ENCODE results near the gene CMTM8.

Gene CMTM8

GRCh38 chr3:32290619-32291018, 52.1 kb downstream of the CMTM8 start:
- Histone ChIP-seq H3K36me3 (ENCODE audit: insufficient read depth, low read length) (no peaks in the 10 kb centered on the region), H3K9me3 (ENCODE audit: low read length) (no peaks in the 10 kb centered on the region), H3K27me3 (ENCODE audit: insufficient read depth, low read length) (no peaks in the 10 kb centered on the region), H3K4me1 (ENCODE audit: insufficient read depth, low read length) (no peaks in the 10 kb centered on the region), H3K4me3 (ENCODE audit: low read length) (no peak overlapping the region), H2AFZ (ENCODE audit: low read depth, low read length) (no peak overlapping the region)

- Histone ChIP-seq H3K9me3 (ENCODE audit: low read length) (no peaks in the 10 kb centered on the region), H2AFZ (ENCODE audit: low read depth, low read length) (no peak overlapping the region), H3K27me3 (ENCODE audit: insufficient read depth, low read length) (no peaks in the 10 kb centered on the region), H3K4me1 (ENCODE audit: insufficient read depth, low read length) (no peaks in the 10 kb centered on the region), H3K4me3 (ENCODE audit: low read length) (no peak overlapping the region), H3K36me3 (ENCODE audit: insufficient read depth, low read length) (no peaks in the 10 kb centered on the region)
Observed at GRCh38 chr3:32292085-32292796, 53.8 kb downstream of the CMTM8 start.

GRCh38 chr3:32293903-32294302, 55.4 kb downstream of the CMTM8 start:
- H3K4me1 ChIP-seq (ENCODE audit: insufficient read depth, low read length) = no peaks in the 10 kb centered on the region
- no peaks in the 10 kb centered on the region for H3K27me3 ChIP-seq (ENCODE audit: insufficient read depth, low read length)
- no peaks in the 10 kb centered on the region for H3K9me3 ChIP-seq (ENCODE audit: low read length)
- H2AFZ ChIP-seq (ENCODE audit: low read depth, low read length) = no peak overlapping the region
- no peaks in the 10 kb centered on the region for H3K36me3 ChIP-seq (ENCODE audit: insufficient read depth, low read length)
- no peak overlapping the region for H3K4me3 ChIP-seq (ENCODE audit: low read length)

GRCh38 chr3:32296251-32297204, 58.0 kb downstream of the CMTM8 start:
- Histone ChIP-seq H3K4me1 (ENCODE audit: insufficient read depth, low read length) (no peaks in the 10 kb centered on the region), H2AFZ (ENCODE audit: low read depth, low read length) (no peak overlapping the region), H3K27me3 (ENCODE audit: insufficient read depth, low read length) (no peaks in the 10 kb centered on the region)

DNA sequence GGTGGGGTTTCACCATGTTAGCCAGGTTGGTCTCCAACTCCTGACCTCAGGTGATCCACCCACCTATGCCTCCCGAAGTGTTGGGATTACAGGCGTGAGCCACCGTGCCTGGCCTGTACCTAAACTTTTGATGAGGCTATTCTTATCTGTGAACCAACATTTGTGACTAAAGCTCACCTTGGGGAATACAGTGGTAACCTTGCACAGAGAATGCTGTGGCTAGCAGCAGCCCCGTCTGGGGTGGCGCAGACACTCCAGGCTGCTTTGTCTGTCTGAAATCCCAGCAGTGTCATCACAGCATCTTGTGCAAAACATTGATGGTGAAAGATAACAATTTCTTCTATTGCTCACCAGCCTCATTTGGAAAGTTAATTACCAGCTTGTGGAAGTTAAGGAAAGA, 58.9 kb downstream of the CMTM8 start:
- H3K4me3 ChIP-seq (ENCODE audit: low read length) = no peak overlapping the region
- H2AFZ ChIP-seq (ENCODE audit: low read depth, low read length) = no peak overlapping the region
- H3K36me3 ChIP-seq (ENCODE audit: insufficient read depth, low read length) = no peaks in the 10 kb centered on the region
- H3K27me3 ChIP-seq (ENCODE audit: insufficient read depth, low read length) = no peaks in the 10 kb centered on the region
- H3K9me3 ChIP-seq (ENCODE audit: low read length) = no peaks in the 10 kb centered on the region
- H3K4me1 ChIP-seq (ENCODE audit: insufficient read depth, low read length) = no peaks in the 10 kb centered on the region

More at GRCh38 chr3:32296251-32297204, 58.0 kb downstream of the CMTM8 start:
- no peaks in the 10 kb centered on the region for H3K36me3 ChIP-seq (ENCODE audit: insufficient read depth, low read length)
- no peak overlapping the region for H3K4me3 ChIP-seq (ENCODE audit: low read length)
- no peaks in the 10 kb centered on the region for H3K9me3 ChIP-seq (ENCODE audit: low read length)

GRCh38 chr3:32301426-32301825, 62.9 kb downstream of the CMTM8 start:
- Histone ChIP-seq H2AFZ (ENCODE audit: low read depth, low read length) (no peak overlapping the region), H3K27me3 (ENCODE audit: insufficient read depth, low read length) (no peaks in the 10 kb centered on the region), H3K4me1 (ENCODE audit: insufficient read depth, low read length) (no peaks in the 10 kb centered on the region), H3K36me3 (ENCODE audit: insufficient read depth, low read length) (no peaks in the 10 kb centered on the region), H3K9me3 (ENCODE audit: low read length) (no peaks in the 10 kb centered on the region), H3K4me3 (ENCODE audit: low read length) (no peak overlapping the region)

- H2AFZ ChIP-seq (ENCODE audit: low read depth, low read length) = no peak overlapping the region
- H3K4me1 ChIP-seq (ENCODE audit: insufficient read depth, low read length) = no peaks in the 10 kb centered on the region
- H3K9me3 ChIP-seq (ENCODE audit: low read length) = no peaks in the 10 kb centered on the region
- H3K36me3 ChIP-seq (ENCODE audit: insufficient read depth, low read length) = no peaks in the 10 kb centered on the region
- no peaks in the 10 kb centered on the region for H3K27me3 ChIP-seq (ENCODE audit: insufficient read depth, low read length)
- no peak overlapping the region for H3K4me3 ChIP-seq (ENCODE audit: low read length)
Observed at GRCh38 chr3:32302601-32303398, 64.3 kb downstream of the CMTM8 start.

DNA sequence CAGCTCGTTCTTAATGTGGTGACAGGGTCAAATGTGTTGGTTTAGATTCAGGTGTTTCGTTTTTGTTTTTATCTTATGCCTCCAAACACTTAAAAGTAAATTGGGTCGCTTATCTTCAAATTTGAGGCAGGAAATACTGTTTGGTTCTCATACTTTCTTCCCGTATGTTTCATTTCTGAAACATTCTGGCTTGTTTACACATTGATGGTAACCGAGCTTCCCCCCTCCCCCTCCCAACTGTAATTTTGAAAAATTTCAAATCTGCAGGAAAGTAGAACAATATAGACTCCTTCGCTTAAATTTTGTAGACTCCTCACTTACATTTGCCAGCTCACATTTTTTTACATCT, 64.9 kb downstream of the CMTM8 start:
- Histone ChIP-seq H2AFZ (ENCODE audit: low read depth, low read length) (no peak overlapping the region), H3K4me3 (ENCODE audit: low read length) (no peak overlapping the region), H3K27me3 (ENCODE audit: insufficient read depth, low read length) (no peaks in the 10 kb centered on the region), H3K9me3 (ENCODE audit: low read length) (no peaks in the 10 kb centered on the region), H3K36me3 (ENCODE audit: insufficient read depth, low read length) (no peaks in the 10 kb centered on the region), H3K4me1 (ENCODE audit: insufficient read depth, low read length) (no peaks in the 10 kb centered on the region)

- Histone ChIP-seq H2AFZ (ENCODE audit: low read depth, low read length) (no peak overlapping the region), H3K27me3 (ENCODE audit: insufficient read depth, low read length) (no peaks in the 10 kb centered on the region), H3K9me3 (ENCODE audit: low read length) (peaks cover 2% of the 10 kb centered on the region), H3K36me3 (ENCODE audit: insufficient read depth, low read length) (no peaks in the 10 kb centered on the region), H3K4me1 (ENCODE audit: insufficient read depth, low read length) (no peaks in the 10 kb centered on the region), H3K4me3 (ENCODE audit: low read length) (no peak overlapping the region)
Observed at GRCh38 chr3:32303977-32304881, 65.7 kb downstream of the CMTM8 start.

DNA sequence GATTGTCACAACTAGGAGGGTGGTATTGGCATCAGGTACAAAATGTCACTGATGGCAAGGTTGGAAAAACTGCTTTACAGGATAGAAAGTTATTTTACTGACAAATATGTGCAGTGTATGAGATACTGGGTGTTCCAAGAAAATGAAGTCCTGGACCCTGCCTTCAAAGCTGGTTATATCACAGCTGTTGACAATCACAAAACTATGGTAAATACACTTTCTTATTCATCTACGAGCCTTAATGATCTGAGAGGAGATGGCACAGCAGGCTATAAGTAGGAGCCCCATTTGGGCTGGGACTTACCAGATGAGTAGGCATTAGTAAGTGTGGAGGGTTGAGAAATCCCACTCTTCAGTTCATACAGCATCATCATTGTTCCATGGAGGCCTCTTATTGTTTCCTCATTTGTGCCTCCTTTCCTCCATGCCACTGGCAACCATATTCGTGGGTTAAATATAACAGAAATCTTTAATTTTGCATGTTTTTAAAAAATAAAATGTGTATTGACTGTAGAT, 66.9 kb downstream of the CMTM8 start:
- Histone ChIP-seq H3K9me3 (ENCODE audit: low read length) (peaks cover 2% of the 10 kb centered on the region), H3K36me3 (ENCODE audit: insufficient read depth, low read length) (no peaks in the 10 kb centered on the region), H3K27me3 (ENCODE audit: insufficient read depth, low read length) (no peaks in the 10 kb centered on the region), H2AFZ (ENCODE audit: low read depth, low read length) (no peak overlapping the region), H3K4me1 (ENCODE audit: insufficient read depth, low read length) (no peaks in the 10 kb centered on the region), H3K4me3 (ENCODE audit: low read length) (no peak overlapping the region)

DNA sequence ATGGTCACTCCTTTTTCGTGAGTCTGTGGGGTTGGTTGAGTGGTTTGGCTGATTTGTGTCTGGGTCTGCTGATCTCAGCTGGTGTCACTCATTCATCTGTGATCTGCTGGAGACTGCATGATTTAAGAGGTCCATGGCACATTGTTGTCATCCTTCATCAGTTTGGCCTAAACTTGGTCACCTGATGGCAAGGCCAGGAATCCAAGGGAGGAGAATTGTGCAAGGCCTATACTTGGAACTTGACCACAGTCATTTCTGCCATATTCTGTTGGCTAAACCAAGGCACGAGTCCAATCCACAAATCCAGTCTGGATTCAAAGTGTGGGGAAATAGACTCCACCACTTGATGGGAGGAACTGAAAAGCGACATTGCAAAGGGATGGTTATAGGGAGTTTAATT, 67.6 kb downstream of the CMTM8 start:
- H3K4me3 ChIP-seq (ENCODE audit: low read length) = no peak overlapping the region
- H2AFZ ChIP-seq (ENCODE audit: low read depth, low read length) = no peak overlapping the region
- no peaks in the 10 kb centered on the region for H3K4me1 ChIP-seq (ENCODE audit: insufficient read depth, low read length)
- peaks cover 2% of the 10 kb centered on the region for H3K9me3 ChIP-seq (ENCODE audit: low read length)
- H3K27me3 ChIP-seq (ENCODE audit: insufficient read depth, low read length) = no peaks in the 10 kb centered on the region
- no peaks in the 10 kb centered on the region for H3K36me3 ChIP-seq (ENCODE audit: insufficient read depth, low read length)

- no peak overlapping the region for H3K4me3 ChIP-seq (ENCODE audit: low read length)
- no peaks in the 10 kb centered on the region for H3K4me1 ChIP-seq (ENCODE audit: insufficient read depth, low read length)
- no peaks in the 10 kb centered on the region for H3K27me3 ChIP-seq (ENCODE audit: insufficient read depth, low read length)
- no peaks in the 10 kb centered on the region for H3K36me3 ChIP-seq (ENCODE audit: insufficient read depth, low read length)
- peaks cover 2% of the 10 kb centered on the region for H3K9me3 ChIP-seq (ENCODE audit: low read length)
- no peak overlapping the region for H2AFZ ChIP-seq (ENCODE audit: low read depth, low read length)
Observed at GRCh38 chr3:32307591-32307990, 69.1 kb downstream of the CMTM8 start.

Data from neuron (in vitro differentiated cells).